Kidney capillary endothelial cell (primary cell): ENCODE measurements around the gene CCDC85B.

Experiments used
- DNase-seq: peaks from one replicate; pipeline ENCODE4 v3.0.0-alpha.2; 2018; ENCODE audit warnings: low spot score

CCDC85B gene

DNA sequence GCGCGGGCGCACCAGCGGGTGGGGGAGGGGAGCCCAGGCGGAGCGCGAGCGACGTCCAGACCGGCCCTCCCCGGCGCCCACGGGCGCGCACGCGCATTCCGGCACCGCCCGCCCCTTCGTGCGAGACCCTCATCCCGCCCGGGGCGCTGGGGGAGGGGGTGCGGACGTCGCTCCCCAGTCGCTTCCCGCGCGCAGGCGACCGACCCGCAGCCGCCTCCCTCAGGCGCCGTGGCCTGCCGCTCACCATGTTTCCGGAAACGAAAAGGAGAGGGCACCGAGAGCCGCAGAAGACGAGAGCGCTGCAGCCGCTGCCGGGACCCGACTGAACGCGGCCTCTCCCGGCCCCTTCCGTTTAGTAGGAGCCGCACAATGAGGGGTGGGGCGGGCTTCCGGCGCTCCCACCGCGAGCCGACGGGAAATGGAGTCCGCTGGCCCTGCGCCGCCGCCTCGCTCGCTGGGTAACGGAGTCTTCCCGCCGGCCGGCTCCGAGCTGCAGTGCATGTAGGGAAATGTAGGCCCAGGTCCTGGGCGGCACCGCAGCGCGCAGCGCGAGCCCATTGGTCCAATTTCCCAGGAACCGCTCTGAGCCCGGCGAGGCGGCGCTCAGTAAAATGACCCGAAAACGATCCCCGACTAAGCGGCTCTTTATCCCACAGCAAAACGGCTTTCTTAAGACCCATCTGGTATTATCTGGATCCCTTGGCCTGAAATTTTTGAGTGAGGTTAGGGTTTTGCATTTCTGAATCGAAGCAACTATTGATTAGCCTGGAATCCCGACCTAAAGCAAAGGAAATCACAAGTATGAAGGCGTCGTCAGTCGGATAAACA, 32.4 kb upstream of the CCDC85B start, which contains the start of gene CFL1:
CFL1 (minus strand) TSS at position 328 of the 828 bp plus-strand sequence; CDS start at position 247, 81 bp downstream.
- peak; percentile 92 for DNase-seq

DNA sequence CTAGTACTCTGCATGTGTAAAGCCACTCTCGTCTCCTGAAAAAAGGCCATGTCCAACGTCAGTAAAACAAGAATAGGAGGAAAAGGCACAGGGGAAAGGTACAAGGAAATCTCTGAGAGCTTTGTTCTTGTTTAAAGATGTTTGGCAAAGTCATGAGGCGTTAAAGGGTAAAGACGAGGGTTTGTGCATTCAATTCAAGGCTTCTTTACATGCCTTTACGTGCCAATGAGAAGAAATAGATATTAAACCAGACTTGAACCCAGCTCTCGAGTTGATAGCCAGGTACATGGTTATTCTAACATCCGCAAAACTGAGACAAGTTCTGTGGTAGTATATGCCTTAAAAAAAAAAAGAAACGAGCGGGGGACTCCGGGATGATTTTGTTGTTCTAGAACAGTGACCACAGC, 31.8 kb upstream of the CCDC85B start:
- no peak for DNase-seq

DNA sequence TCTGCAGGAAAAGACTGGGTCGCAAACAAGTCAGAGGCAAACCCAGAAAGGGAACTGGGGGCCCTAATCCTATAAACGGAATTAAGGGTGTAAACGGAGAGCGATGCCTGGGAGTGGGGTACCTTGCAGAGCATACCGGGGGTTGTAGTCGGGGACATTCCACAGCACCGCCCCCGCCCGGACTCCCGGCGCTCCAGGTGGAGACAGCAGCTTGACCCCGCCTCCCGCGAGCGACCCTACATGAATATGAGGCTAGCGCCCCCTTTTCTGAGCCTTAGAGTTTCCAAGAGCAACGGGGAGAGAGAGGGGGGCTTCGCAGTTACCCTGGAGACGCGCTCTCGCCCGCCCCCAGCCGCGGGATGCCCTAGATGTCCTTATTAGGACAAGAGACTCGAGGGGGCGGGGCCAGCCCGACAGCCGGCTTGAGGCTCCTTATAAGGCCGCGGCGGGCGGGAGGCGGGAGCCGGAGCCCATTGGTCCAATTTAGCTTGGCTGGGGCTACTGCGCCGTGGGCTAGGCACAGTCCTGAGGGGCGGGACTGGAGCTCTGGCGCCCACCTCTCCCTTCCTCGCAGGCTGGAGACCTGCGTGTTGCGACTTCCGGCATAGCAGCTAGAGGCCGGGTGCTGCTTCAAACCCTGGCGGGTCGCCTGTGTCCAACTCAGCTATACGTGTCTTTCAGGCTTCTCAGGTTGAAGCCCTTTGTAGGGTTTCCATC, 31.2 kb upstream of the CCDC85B start:
- DNase-seq, result peak; percentile 100

DNA sequence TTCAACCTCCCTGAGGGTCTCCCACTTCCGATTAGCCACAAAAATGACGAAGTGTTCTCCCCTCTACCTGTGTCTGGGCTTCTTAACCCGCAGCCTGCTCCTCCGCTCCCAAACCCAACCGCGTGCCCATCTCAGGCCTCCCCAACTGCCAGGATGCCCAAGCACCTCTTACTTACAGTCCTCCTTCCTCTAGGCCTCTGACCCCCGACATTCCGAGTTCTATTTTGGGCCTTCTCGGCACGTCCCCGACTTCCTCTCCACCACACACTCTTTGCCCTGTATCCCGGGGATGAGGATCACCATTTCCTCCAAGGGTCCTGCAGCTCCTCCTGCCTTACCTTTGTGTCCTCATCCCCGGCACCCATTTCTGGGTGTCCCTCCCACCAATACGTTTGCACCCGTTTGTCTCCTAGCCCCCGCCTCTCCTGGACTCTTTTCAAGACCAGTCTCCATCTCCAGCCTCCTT, 30.6 kb upstream of the CCDC85B start:
- no peak for DNase-seq

DNA sequence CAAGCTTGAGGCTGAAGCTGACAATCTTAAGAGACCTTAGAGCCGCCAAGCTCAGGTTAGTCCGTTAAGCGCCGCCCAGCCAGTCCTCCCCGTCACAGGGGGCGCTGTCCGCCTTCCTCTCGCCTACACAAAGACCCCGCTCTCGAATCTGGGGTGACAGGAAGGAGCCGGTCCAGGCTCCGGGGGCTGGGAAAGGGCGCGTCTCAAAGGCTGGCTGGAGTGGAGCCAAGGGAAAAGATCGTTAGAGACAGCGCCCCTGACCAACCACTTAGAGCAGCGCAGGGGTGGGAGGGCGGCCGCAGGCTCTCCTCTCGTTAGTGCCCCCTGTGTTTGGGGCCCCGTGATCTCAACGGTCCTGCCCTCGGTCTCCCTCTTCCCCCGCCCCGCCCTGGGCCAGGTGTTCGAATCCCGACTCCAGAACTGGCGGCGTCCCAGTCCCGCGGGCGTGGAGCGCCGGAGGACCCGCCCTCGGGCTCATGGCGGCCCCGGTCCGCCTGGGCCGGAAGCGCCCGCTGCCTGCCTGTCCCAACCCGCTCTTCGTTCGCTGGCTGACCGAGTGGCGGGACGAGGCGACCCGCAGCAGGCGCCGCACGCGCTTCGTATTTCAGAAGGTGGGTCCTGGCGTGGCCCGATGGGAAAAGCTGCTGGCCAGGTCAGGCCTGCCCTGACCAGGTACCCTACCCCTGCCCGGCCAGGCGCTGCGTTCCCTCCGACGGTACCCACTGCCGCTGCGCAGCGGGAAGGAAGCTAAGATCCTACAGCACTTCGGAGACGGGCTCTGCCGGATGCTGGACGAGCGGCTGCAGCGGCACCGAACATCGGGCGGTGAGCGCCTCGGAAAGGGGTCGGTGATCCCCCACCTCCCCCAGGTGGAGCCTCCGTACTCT, 30.0 kb upstream of the CCDC85B start, which contains the start of gene MUS81:
MUS81 (plus strand) TSS at position 156 of the 887 bp plus-strand sequence; CDS start at position 477, 321 bp downstream.
- DNase-seq, result peak; percentile 97

DNA sequence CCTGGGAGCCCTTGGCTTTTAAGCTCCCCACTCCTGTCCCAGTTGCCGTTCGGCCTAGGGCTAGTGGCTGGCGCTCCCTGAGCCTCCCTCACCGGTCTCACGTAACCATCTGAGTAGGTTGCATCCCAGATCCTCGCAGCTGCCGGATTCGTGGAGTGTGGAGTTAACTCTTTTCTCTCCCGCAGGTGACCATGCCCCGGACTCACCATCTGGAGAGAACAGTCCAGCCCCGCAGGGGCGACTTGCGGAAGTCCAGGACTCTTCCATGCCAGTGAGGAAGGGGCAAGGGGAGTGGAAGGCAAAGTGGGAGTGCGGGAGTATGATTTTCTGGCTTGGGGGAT, 29.3 kb upstream of the CCDC85B start:
- no peak for DNase-seq

DNA sequence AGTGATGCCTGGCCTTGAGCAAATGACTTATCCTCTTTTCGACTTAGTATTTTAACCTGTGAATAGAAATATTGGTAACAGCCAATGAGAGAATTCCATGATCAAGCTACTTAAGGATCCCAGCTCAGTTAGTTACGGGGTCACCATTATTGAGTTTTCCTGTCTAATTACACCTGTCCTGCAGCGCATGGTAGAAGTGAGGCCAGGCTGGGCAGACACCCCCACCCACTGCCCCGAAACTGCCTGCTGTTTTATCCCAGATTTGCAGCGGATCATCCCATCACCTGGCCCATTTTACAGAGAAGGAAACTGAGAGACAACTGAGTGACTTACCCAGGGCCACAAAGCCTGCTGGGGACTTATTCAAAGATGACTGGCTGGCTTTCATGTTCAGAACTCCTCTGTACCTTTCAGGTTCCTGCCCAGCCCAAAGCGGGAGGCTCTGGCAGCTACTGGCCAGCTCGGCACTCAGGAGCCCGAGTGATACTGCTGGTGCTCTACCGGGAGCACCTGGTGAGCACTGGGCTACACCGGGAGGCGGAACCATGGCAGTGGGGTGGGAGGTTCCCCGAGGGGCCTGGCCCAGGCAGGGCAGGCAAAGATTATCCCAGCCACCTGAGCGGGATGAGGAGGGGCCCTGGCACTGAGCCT, 28.8 kb upstream of the CCDC85B start:
- no peak for DNase-seq

DNA sequence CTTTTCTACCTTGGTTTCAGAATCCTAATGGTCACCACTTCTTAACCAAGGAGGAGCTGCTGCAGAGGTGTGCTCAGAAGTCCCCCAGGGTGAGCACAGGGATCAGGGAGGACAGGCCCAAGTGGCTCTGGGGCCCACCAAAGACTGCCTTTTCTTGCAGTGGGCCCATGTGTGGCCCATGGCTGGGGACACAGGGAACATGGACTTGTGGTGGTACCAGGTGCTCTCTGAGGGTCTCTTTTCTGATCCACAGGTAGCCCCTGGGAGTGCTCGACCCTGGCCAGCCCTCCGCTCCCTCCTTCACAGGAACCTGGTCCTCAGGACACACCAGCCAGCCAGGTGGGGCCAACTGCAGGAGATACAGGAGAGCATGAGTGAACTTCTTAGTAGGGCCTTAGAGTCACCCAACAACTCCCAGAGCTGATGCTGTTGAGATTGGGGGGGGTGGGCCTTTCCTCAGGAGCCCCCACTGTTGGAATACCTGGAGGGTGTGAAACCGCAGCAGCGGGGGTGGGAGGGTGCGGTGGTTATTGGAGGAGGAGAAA, 28.2 kb upstream of the CCDC85B start:
- DNase-seq, result no peak

DNA sequence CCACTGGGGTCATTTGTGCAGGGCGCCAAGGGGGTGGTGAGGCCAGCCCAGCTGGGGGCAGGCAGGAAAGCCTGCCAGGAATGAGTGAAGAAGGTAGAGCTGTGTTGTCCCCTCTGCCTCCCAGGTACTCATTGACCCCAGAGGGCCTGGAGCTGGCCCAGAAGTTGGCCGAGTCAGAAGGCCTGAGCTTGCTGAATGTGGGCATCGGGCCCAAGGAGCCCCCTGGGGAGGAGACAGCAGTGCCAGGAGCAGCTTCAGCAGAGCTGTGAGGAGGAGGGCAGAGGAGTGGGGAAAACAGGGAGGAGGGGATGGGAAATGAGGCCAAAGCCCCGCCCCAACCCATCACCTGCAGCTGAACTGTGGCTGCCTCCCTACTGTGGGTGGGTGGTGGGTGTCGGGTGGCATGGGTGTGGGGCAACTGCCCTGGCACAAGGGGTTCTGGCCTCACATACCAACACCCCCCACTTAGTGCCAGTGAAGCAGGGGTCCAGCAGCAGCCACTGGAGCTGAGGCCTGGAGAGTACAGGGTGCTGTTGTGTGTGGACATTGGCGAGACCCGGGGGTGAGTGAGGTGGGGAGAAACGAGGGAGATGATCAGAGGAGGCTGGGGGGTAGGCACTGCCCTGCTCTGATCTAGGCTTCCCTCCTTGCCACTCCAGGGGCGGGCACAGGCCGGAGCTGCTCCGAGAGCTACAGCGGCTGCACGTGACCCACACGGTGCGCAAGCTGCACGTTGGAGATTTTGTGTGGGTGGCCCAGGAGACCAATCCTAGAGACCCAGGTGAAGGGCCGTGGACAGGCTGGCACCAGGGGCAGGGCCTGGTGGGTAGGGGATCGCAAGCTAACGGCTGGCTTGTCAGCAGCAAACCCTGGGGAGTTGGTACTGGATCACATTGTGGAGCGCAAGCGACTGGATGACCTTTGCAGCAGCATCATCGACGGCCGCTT, 27.3 kb upstream of the CCDC85B start:
- no peak for DNase-seq

DNA sequence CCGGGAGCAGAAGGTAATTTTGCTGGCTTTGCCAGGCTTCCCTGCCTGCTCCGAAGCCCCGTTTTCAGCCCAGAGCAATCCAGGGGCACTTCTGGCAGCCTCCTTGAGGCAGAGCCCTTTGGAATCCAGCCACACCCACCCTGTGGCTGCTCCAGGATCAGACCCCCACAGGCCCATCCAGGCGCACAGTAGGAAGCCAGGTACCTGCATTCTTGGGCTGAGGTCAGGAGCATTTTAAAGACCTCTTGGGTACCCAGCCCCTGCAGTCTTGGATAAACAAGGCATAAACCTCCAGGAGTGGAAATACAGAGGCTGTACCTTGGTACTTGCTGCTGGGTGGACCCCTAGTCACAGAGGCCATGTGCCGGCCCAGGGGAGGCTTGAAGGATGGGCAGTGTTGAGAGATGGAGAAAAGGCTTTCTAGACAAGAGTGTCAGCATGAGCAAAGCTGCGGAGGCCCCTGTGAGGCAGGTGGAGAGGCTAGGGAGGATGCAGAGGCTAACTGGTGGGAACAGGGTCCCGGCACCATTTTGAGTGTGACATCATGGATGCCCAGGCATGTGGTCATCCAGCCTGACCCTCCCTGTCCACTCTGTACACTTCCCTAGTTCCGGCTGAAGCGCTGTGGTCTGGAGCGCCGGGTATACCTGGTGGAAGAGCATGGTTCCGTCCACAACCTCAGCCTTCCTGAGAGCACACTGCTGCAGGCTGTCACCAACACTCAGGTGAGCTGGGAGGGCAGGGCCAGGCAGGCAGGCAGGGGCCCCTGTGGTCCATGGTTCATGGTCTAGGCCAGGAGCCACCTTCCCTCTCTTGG, 26.4 kb upstream of the CCDC85B start:
- no peak for DNase-seq

DNA sequence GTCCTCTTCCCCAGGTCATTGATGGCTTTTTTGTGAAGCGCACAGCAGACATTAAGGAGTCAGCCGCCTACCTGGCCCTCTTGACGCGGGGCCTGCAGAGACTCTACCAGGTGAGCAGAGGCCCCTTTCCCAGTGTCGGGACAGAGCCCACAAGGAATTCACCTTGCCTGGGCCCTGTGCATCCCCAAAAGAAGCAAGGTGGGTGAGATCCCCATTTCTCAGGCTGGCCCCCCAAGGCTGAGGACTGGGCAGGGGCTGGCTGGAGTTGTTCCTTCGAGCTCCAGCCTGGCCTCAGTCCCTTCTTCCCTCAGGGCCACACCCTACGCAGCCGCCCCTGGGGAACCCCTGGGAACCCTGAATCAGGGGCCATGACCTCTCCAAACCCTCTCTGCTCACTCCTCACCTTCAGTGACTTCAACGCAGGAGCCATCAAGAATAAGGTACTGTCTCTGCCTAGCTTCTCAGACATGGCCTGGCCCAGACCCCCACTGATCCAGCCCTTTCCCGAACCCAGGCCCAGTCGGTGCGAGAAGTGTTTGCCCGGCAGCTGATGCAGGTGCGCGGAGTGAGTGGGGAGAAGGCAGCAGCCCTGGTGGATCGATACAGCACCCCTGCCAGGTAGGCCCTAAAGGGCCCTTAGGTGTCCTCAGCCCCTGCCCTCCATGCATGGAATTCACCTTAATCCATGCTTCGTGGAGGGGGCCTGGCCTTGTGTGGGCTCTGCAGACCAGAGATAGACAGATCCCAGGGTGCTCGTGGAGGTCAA, 25.6 kb upstream of the CCDC85B start:
- no peak for DNase-seq

DNA sequence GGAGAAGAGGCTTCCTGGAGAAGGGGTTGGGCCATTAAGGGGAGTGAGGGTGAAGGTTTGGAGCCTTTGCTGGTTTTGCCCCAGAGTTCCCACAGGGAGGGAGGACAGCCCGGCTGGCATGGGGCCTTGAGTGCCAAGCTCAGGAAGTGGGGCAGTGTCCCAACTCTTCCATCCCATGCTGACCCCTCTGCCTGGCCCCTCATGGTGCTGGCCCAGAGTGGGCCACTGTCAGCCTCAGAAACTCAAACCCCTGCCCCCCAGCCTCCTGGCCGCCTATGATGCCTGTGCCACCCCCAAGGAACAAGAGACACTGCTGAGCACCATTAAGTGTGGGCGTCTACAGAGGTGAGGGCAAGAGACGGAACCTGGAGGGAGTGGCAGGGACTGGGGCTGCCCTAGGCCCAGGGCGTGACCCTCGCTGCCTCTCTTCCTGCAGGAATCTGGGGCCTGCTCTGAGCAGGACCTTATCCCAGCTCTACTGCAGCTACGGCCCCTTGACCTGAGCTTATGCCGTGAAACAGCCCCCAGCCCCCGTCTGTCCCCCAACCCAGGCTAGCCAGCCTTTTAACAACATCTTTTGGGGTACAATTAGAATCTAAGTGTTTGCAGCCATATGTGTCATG, 24.8 kb upstream of the CCDC85B start:
- no peak for DNase-seq

DNA sequence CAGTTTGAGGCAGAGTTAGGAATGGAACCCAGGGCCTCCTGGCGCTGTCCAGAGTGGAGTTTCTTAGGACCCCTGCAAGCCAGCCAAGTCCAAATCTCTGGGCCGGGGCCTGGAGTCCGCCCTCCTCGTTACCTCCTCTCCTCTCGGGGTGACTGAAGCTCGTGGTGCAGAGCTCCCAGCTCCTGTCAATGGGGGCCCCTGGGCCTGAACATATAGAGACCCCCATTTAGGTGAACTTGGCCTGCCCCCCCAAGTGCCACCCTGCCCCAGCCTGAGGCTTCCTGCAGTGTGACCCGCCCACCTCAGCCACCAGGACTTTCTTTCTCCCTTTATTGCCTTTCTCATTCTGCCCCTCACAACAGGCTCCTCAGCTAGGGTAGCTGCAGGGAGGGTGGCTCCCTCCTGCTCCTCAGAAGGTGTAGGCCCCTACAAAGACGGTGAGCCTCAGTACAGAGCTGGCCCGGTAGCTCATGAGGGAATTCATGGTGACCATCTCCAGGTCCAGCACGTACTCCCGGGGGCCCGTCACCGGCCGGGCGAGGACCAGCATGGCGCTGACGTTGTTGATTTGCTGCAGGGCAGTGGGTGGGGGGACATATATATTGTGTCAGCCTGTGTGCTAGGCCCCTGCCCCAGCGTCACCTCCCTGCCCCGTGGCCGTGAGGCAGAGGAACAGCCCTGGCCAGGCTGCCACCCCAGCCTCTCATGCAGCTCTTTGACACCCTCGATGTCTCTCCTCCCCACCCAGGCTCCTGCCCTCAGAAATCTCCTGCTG, 23.8 kb upstream of the CCDC85B start:
- DNase-seq, result no peak

DNA sequence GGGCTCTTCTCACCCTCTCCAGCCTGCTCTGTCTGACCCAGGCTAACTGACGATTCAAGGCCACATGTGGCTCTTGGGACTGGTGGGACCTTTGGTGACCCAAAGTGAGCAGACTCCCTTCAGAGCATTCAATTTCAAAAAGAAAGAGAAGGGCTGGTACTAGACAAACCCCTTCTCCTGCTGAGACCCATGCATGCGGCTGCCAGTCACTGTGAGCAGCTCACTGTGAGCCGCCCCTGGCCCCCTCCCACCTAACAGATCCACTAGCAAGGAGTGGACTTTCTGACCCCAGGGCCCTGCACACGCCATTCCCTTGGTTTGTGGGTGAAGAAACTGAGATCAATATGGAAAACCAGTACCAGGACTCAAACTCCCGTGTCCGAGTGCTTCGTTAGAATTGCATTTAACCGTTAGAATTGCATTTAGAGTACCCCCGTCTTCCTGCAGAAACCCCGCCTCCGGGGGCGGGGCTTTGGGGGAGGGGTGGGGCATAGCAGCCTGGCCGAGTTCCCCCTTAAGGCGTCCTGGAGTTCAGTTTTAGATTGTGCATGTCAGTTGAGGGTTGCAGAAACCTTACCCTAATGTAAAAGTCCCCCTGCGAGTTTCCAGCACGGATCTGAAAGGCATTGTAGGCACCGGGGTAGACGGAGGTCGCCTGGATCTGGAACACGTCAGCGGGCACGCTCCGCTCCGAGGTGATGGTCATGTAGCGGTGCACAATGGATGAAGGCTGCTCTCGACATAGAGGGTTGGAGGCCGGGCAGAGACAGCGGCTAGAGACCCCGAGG, 23.0 kb upstream of the CCDC85B start:
- DNase-seq, result no peak

DNA sequence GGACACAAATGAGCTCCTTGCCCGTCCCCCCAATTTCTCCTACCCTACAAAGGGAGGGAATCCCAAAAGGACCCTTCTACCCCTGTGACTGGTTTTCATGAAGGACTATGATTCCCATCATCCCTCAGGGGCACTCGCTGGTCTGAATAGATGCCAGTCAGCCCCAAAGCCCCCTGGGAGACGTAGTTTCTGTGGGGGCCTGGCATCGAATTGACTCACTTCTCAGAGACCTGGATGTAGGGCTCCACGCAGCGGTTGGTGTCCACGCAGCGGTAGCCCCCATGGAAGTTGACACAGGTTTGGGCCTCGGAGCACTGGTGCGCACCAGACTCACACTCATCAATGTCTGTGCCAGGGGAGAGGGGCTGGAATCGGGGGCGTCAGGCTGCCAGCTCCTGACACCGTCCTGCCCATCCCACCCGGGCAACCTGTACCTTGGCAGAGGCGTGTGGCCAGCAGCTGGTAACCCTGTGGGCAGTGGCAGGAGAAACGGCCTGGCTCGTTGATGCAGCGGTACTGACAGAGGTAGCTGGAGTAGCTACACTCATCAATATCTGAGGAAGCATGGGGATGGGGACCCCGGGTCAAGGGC, 22.3 kb upstream of the CCDC85B start:
- no peak for DNase-seq

DNA sequence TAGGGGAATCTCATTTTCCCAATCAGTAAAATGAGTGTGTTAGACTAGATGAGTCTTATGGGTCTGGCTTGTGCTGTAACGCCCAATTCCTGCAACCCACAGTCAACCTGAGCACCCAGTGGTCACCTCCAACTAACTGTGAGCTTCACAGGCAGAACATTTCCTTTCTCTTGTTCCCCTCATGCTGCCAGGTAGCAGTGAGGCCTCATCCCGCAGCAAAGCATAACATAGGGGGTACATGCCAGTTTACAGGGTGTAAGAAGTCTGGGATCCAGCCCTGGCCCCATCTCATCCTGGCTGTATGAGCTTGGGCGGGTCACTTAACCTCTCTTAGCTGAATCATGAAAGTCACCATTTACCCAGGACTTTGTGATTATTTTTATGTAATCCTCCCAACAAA, 21.6 kb upstream of the CCDC85B start:
- DNase-seq, result no peak
